ENCODE results near the gene LRRC4. TPM values are rescaled to one million over a fixed set of nuclear protein-coding genes. Genes with fewer than 3 reads are reported as not detected.

The LRRC4 gene
- total RNA-seq, 1 experiment from 2014 or later: 10.4 TPM

DNA sequence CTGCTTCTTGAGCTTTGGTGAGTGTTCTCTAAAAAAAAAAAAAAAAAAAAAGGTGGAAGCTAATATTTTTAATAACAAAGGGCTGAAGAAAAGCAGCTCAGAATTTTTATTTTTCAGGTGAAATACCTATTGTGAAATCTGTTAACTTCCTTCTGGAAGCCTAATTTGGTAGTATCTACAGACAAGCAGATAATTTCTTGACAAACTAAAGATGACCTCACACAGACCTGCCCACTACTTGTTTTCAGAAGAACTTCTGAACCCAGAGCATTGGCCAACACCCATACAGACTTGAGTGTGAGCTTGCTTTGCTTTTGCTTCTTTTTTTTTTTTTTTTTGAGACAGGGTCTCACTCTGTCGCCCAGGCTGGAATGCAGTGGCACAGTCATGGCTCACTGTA is 31.2 kb downstream of the LRRC4 start:
- no peaks in the 10 kb centered on the region for H3K27me3 Mint-ChIP-seq (ENCODE audit: low read depth)
- Histone ChIP-seq H3K4me1 (ENCODE audit: insufficient read depth, low read length) (peaks cover 6% of the 10 kb centered on the region; the same call in 1 of the 2 replicates), H3K14ac (ENCODE audit: insufficient read depth, low read length) (no peak overlapping the region), H2BK12ac (ENCODE audit: insufficient read length, low read depth, low read length) (no peak overlapping the region), H2BK15ac (ENCODE audit: low read depth, low read length) (no peak overlapping the region), H3K9me3 (ENCODE audit: control insufficient read depth, low read depth, low read length) (no peaks in the 10 kb centered on the region), H3K79me1 (ENCODE audit: insufficient read depth, low read depth, low read length, poor library complexity, severe bottlenecking) (no peaks in the 10 kb centered on the region), H3K4me2 (ENCODE audit: insufficient read depth, insufficient read length, low read length) (no peak overlapping the region), H2BK20ac (ENCODE audit: low read depth, low read length, poor library complexity, severe bottlenecking) (no peak overlapping the region), H2AK5ac (ENCODE audit: insufficient read length, low read length) (no peak overlapping the region), H3T11ph (ENCODE audit: low read length) (no peak overlapping the region), H4K91ac (ENCODE audit: insufficient read length, low read depth, low read length) (no peak overlapping the region), H3K27ac (ENCODE audit: insufficient read length, low read depth, low read length) (no peak overlapping the region), H3K18ac (ENCODE audit: insufficient read length, low read depth, low read length) (no peak overlapping the region), H3K79me2 (ENCODE audit: insufficient read depth, low read length) (no peaks in the 10 kb centered on the region), H3K23me2 (ENCODE audit: insufficient read length, low read depth, low read length, poor library complexity, severe bottlenecking) (no peaks in the 10 kb centered on the region), H3K23ac (ENCODE audit: insufficient read length, low read depth, low read length) (no peak overlapping the region), H3K27me3 (ENCODE audit: insufficient read depth, low read length) (no peaks in the 10 kb centered on the region), H2BK5ac (ENCODE audit: insufficient read length, low read length) (no peak overlapping the region), H3K56ac (ENCODE audit: insufficient read length, low read depth, low read length) (no peak overlapping the region), H3K9ac (ENCODE audit: extremely low read depth, insufficient read length, low read length) (no peak overlapping the region), H3K4ac (ENCODE audit: low read depth, low read length) (no peak overlapping the region), H4K20me1 (ENCODE audit: control insufficient read depth, insufficient read depth, insufficient read length) (no peaks in the 10 kb centered on the region), H4K8ac (replicated peaks; ENCODE audit: insufficient read length, low read depth, low read length) (no peak overlapping the region), H2AFZ (ENCODE audit: low read length) (no peak overlapping the region), H4K5ac (ENCODE audit: insufficient read length, low read depth, low read length) (no peak overlapping the region), H2BK120ac (ENCODE audit: low read depth, low read length, poor library complexity, severe bottlenecking) (no peak overlapping the region)
- H3K4me3 Mint-ChIP-seq: no peak overlapping the region
- H3K27ac Mint-ChIP-seq: no peak overlapping the region
- peaks cover 0 to 5% (median 5%) of the 10 kb centered on the region in 3 experiments; a peak in 4 of 7 replicates for H3K36me3 Mint-ChIP-seq (ENCODE audit: insufficient read depth in 1 of 3, low read depth in 3 of 3)
- no peaks in the 10 kb centered on the region for H3K9me3 Mint-ChIP-seq
- no peak for DNase-seq
- WGBS (ENCODE audit: extremely low coverage, insufficient read length, low lambda C conversion rate): no CpG with 5 or more reads among the region's 1 CpG
- TF ChIP-seq, protein P1, sequence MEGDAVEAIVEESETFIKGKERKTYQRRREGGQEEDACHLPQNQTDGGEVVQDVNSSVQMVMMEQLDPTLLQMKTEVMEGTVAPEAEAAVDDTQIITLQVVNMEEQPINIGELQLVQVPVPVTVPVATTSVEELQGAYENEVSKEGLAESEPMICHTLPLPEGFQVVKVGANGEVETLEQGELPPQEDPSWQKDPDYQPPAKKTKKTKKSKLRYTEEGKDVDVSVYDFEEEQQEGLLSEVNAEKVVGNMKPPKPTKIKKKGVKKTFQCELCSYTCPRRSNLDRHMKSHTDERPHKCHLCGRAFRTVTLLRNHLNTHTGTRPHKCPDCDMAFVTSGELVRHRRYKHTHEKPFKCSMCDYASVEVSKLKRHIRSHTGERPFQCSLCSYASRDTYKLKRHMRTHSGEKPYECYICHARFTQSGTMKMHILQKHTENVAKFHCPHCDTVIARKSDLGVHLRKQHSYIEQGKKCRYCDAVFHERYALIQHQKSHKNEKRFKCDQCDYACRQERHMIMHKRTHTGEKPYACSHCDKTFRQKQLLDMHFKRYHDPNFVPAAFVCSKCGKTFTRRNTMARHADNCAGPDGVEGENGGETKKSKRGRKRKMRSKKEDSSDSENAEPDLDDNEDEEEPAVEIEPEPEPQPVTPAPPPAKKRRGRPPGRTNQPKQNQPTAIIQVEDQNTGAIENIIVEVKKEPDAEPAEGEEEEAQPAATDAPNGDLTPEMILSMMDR (conservative IDR thresholded peaks at IDR 0.05): no peak
- peaks cover 23 to 30% of the 10 kb centered on the region in 2 experiments for H3K4me1 Mint-ChIP-seq
